ENCODE data around the gene CABLES1. TPM values are rescaled to one million over a fixed set of nuclear protein-coding genes. Genes with fewer than 3 reads are reported as not detected.

The CABLES1 gene
- total and polyA plus RNA-seq, 2 of the 8 experiments (the other 6 are each of a cell fraction or from before 2014, with no cell fraction given), result 9.2 to 26.4 TPM

- TF ChIP-seq, protein P1, sequence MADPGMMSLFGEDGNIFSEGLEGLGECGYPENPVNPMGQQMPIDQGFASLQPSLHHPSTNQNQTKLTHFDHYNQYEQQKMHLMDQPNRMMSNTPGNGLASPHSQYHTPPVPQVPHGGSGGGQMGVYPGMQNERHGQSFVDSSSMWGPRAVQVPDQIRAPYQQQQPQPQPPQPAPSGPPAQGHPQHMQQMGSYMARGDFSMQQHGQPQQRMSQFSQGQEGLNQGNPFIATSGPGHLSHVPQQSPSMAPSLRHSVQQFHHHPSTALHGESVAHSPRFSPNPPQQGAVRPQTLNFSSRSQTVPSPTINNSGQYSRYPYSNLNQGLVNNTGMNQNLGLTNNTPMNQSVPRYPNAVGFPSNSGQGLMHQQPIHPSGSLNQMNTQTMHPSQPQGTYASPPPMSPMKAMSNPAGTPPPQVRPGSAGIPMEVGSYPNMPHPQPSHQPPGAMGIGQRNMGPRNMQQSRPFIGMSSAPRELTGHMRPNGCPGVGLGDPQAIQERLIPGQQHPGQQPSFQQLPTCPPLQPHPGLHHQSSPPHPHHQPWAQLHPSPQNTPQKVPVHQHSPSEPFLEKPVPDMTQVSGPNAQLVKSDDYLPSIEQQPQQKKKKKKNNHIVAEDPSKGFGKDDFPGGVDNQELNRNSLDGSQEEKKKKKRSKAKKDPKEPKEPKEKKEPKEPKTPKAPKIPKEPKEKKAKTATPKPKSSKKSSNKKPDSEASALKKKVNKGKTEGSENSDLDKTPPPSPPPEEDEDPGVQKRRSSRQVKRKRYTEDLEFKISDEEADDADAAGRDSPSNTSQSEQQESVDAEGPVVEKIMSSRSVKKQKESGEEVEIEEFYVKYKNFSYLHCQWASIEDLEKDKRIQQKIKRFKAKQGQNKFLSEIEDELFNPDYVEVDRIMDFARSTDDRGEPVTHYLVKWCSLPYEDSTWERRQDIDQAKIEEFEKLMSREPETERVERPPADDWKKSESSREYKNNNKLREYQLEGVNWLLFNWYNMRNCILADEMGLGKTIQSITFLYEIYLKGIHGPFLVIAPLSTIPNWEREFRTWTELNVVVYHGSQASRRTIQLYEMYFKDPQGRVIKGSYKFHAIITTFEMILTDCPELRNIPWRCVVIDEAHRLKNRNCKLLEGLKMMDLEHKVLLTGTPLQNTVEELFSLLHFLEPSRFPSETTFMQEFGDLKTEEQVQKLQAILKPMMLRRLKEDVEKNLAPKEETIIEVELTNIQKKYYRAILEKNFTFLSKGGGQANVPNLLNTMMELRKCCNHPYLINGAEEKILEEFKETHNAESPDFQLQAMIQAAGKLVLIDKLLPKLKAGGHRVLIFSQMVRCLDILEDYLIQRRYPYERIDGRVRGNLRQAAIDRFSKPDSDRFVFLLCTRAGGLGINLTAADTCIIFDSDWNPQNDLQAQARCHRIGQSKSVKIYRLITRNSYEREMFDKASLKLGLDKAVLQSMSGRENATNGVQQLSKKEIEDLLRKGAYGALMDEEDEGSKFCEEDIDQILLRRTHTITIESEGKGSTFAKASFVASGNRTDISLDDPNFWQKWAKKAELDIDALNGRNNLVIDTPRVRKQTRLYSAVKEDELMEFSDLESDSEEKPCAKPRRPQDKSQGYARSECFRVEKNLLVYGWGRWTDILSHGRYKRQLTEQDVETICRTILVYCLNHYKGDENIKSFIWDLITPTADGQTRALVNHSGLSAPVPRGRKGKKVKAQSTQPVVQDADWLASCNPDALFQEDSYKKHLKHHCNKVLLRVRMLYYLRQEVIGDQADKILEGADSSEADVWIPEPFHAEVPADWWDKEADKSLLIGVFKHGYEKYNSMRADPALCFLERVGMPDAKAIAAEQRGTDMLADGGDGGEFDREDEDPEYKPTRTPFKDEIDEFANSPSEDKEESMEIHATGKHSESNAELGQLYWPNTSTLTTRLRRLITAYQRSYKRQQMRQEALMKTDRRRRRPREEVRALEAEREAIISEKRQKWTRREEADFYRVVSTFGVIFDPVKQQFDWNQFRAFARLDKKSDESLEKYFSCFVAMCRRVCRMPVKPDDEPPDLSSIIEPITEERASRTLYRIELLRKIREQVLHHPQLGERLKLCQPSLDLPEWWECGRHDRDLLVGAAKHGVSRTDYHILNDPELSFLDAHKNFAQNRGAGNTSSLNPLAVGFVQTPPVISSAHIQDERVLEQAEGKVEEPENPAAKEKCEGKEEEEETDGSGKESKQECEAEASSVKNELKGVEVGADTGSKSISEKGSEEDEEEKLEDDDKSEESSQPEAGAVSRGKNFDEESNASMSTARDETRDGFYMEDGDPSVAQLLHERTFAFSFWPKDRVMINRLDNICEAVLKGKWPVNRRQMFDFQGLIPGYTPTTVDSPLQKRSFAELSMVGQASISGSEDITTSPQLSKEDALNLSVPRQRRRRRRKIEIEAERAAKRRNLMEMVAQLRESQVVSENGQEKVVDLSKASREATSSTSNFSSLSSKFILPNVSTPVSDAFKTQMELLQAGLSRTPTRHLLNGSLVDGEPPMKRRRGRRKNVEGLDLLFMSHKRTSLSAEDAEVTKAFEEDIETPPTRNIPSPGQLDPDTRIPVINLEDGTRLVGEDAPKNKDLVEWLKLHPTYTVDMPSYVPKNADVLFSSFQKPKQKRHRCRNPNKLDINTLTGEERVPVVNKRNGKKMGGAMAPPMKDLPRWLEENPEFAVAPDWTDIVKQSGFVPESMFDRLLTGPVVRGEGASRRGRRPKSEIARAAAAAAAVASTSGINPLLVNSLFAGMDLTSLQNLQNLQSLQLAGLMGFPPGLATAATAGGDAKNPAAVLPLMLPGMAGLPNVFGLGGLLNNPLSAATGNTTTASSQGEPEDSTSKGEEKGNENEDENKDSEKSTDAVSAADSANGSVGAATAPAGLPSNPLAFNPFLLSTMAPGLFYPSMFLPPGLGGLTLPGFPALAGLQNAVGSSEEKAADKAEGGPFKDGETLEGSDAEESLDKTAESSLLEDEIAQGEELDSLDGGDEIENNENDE (IDR thresholded peaks at IDR 0.05; ENCODE audit: insufficient replicate concordance, low read length), result no peak
- TF ChIP-seq POU5F1 (IDR thresholded peaks at IDR 0.05; ENCODE audit: low read depth, low read length) (no peak), GTF2F1 (IDR thresholded peaks at IDR 0.05; ENCODE audit: borderline replicate concordance, low read depth, low read length) (no peak), GABPA (IDR thresholded peaks at IDR 0.05; ENCODE audit: borderline replicate concordance, insufficient read depth, low read length) (no peak), CTBP2 (IDR thresholded peaks at IDR 0.05; ENCODE audit: borderline replicate concordance, insufficient read depth, insufficient read length, low read length) (no peak), JUND (IDR thresholded peaks at IDR 0.05; ENCODE audit: low read length) (no peak), RXRA (IDR thresholded peaks at IDR 0.05; ENCODE audit: insufficient read depth, low read depth, low read length) (no peak)
- TF ChIP-seq, protein P2, sequence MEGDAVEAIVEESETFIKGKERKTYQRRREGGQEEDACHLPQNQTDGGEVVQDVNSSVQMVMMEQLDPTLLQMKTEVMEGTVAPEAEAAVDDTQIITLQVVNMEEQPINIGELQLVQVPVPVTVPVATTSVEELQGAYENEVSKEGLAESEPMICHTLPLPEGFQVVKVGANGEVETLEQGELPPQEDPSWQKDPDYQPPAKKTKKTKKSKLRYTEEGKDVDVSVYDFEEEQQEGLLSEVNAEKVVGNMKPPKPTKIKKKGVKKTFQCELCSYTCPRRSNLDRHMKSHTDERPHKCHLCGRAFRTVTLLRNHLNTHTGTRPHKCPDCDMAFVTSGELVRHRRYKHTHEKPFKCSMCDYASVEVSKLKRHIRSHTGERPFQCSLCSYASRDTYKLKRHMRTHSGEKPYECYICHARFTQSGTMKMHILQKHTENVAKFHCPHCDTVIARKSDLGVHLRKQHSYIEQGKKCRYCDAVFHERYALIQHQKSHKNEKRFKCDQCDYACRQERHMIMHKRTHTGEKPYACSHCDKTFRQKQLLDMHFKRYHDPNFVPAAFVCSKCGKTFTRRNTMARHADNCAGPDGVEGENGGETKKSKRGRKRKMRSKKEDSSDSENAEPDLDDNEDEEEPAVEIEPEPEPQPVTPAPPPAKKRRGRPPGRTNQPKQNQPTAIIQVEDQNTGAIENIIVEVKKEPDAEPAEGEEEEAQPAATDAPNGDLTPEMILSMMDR (IDR thresholded peaks at IDR 0.05; ENCODE audit: control extremely low read depth in 1 of 3, insufficient read depth in 1 of 3, low read depth in 1 of 3, low read length in 3 of 3), result no peak
Measured at GRCh38 chr18:23154030-23154429, 18.7 kb downstream of the CABLES1 start (continued).
